ENCODE measurements around the gene NABP1.
A peak's percentile ranks its signal among the peaks of the same experiment; 100 is the strongest.

Gene NABP1

GRCh38 chr2:191686066-191686465, 8.1 kb downstream of the NABP1 start:
- DNase-seq = no peak

DNA sequence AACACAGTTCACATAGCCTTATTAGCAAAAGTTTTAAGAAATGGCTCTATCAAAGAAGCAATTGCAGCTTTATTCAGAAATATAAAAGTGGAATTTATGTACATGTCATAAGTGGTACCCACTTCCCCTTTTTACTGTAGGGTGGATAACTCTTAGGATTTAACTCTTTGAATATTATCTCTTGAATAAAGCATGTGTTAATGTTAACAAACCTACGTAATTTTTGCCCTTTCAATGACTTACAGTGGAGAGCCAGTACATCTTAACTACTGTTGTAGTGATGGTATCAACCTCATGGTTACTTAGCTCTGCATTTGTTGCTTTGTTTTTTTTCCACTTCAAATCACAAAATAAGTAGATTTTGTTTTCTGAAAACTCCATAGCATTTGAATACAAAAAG, 8.8 kb downstream of the NABP1 start:
- no peak for DNase-seq

DNA sequence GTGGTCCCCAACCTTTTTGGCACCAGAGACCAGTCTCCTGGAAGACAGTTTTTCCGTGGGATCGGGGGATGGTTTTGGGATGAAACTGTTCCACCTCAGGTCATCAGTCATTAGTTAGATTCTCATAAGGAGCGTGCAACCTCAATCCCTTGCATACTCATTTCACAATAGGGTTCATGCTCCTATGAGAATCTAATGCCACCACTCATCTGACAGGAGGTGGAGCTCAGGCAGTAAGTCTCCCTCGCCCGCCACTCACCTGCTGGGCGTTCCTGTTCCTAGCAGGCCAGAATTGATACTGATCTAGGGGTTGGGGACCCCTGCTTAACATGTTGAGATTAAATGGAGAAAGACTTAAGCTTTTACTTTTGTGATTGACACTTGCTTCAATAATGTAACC, 9.9 kb downstream of the NABP1 start:
- no peak for DNase-seq

DNA sequence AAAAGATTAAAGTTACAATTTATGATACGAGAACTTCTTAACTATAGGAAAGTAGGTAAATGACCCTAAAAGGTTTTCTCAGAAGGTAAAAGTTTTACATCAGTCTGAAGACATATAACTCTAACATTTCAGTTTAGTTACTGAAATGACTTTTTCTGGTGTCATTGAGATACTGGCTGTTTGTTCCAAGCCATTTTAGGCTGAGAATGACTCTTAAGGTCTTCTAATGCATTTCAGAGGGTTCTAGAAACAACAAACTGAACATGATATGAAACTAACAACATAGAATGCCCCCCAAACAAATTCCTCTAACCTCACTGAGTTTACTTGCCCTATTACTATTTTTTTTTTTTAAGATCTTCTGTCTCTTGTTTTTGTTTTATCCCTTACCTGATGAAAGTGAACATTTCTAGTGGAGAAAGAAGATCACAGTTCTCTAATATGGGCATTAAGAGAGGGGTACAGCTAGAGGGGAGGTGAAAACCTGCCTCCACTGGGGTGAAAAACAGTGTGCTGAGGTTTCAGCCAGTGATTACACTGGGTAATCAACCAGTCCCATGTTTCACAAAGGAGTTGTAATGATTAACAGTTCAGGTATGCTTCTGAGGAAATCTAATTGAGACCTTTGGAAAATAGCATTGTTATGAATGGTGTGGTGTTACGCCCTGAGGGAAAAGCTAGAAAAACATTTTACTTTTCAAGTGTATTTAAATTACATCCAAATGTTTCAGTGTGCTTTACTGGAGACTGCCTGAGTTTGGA, 11.2 kb downstream of the NABP1 start:
- peak; percentile 81 for DNase-seq

DNA sequence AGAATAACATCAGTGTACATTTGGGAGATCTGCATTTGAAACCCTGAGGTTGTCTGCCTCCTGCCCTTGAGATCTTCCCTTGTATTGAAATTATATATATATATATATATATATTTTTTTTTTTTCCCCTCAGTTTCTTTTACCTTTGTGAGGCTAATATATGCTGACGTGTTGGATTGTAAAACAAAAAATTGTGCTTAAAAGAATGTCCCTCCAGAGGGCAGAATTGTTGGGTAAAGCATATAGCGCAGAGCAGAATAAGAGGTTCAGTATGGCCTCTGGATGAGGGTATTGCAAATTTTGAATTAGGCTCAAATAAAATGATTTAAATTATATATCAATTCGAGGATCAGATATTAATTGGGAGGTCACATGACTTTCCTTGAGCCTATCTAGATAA, 12.4 kb downstream of the NABP1 start:
- DNase-seq = no peak

GRCh38 chr2:191691016-191691735, 13.2 kb downstream of the NABP1 start:
- DNase-seq = peak; percentile 61

GRCh38 chr2:191691898-191692297, 14.0 kb downstream of the NABP1 start:
- no peak for DNase-seq

GRCh38 chr2:191692502-191693115, 14.7 kb downstream of the NABP1 start:
- DNase-seq = no peak

DNA sequence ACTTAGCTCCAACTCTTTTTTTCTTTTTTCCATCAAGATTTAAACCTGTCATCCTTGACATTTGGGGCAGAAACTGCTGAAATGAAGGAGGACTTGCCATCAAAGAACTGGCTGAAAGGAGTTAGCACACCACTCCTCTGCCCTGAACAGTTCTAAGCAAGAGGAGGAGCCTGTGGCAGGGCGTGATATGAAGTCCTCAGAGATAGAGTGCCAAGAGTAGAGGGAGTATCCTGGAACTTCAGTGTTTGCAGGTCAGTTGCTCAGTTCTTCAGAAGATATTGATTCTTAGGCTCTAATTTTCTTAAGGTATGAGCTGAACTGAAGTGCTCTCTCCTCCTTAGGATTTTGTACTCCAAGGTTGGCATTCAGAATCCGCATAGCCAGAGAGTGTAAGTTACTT, 15.2 kb downstream of the NABP1 start:
- DNase-seq = no peak

GRCh38 chr2:191693778-191694177, 15.8 kb downstream of the NABP1 start:
- DNase-seq = no peak

DNA sequence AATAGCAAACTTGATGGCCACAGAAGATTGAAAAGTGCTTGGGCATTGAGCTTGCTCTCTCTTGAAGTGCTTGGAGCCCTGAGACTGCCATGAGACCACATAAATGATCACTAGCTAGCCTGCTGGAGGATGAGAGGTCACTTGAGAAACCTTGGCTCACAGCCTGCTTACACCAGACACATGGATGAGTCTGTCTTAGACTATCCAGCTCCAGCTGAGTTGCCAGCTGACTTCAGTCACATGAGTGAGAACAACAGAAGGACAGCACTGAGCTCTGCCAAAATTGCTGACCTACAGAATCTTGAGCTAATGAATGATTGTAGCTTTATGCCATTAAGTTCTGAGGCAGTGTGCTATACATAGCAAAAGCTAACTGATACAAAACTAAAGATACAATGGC, 18.1 kb downstream of the NABP1 start:
- peak; percentile 61 for DNase-seq

DNA sequence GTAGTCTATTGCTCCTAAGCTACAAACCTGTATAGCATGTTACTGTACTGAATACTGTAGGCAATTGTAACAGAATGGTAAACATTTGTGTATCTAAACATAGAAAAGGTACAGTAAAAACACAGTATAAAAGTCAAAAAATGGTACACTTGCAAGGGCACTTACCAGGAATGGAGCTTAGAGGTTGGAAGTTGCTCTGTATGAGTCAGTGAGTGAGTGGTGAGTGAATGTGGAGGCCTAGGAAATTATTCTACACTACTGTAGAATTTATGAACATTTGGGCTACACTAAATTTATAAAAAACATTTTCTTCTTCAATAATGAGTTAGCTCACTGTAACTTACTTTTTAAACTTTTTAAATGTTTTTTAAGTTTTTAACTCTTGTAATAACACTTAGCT, 19.0 kb downstream of the NABP1 start:
- no peak for DNase-seq

DNA sequence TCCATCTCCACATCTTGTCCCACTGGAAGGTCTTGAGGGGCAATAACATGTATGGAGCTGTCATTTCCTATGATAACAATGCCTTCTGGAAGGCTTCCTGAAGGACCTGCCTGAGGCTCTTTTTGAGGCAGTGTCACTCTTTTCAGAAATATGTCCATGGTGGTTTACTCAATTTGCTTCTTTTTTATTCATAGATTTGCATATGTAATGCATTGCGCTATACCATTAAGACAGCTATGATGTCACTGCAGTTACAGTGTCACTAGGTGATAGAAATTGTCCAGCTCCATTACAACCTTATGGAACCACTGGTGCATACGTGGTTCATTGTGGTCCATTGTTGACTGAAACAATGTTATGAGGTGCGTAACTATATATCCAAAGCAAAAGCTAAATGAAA, 19.9 kb downstream of the NABP1 start:
- DNase-seq = no peak

DNA sequence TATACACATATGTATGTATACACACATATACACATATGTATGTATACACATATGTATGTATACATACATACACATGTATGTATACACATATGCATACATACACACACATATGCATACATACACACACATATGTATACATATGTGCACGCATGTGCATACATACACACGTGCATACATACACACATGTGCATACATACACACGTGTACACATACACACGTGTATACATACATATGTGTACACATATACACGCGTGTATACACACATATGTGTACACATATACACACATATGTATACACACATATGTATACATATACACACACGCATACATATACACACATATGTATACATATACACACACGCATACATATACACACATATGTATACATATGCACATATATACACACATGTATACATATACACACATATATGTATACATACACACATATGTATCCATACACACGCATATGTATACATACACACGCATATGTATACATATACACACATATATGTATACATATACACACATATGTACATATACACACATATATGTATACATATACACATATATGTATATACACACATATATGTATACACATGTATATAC, 21.5 kb downstream of the NABP1 start:
- DNase-seq = no peak

DNA sequence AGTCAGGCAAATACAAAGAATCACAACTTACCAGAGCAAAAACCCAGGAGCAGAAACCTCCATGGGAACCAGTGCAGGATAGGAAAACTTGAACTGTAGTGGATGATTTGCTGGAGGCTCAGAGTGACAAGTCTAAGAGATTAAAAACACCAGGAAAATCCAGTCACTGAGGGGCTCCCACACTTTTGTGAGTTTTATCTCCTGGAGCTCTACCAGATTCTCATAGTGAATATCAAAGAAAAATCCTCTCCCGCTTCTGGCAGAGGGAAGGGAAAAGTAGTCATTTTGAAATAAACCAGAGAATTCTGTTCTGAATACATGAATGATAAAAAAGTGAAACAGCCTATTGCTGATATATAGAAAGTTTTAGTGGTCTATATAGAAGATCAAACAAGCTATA, 23.1 kb downstream of the NABP1 start:
- DNase-seq = no peak

DNA sequence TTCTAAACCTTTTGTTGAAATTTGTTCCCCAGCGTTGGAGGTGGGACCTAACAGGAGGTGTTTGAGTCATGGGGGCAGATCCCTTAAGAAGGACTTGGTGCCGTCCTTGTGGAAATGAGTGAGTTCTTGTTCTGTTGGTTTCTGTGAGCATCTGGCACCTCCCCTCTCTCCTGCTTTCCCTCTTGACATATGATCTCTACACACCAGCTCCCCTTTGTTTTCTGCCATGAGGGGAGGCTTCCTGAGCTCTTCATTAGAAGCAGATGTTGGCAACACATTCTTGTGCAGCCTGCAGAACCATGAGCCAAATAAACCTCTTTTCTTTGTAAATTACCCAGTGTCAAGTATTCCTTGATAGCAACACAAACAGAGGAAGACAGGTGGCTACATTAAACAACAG, 23.8 kb downstream of the NABP1 start:
- no peak for DNase-seq

DNA sequence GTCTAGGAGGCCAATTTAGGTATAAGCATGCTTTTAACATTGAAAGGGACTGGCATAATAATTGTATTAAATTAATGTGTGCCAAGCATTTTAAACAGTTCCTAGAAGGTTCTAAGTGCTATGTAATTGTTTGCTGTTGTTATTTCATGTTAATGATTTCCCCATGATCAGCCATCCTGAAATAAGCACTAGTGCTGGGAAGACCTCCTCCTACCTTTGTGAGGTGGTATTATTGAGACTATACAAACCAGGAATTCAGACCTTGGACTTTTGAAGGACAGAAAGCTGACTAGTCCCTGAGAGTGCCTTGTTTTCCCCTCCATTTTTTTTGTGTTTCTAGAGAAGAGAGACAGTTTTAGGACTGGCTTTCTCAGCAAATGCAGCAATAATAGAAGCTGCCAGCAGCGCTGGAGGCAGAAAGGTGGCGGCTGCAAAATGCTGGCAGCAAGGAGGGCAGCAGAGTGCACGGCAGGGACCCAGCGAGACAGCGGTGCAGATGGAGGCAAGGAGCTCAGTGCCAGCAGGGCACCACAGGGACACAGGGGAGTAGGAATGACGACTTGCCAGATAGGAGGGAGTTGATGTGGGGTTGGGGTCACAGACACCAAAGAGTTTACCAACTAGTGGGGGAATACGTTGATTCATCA, 25.3 kb downstream of the NABP1 start:
- DNase-seq = peak; percentile 58

- DNase-seq = no peak
Observed at GRCh38 chr2:191705084-191705483, 27.1 kb downstream of the NABP1 start.

DNA sequence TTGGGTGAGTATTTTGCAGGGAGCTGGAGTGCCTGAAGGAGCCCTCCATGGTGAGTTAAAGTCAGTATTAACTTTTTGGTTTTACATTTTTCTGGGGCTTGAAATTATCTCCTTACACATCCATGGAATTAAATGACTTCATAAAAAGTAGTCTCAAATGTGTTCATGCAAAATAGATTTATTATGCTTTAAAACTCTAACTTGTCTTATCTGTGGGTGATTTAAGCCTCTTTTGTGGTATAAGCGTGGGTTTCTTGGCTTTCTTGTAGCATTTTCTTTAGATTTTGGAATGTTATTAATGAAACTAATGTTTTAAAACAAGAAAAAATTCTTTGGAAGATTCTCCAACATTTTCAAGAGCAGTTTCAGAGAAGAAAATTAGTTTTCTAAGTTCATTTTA, 27.8 kb downstream of the NABP1 start:
- DNase-seq = no peak

DNA sequence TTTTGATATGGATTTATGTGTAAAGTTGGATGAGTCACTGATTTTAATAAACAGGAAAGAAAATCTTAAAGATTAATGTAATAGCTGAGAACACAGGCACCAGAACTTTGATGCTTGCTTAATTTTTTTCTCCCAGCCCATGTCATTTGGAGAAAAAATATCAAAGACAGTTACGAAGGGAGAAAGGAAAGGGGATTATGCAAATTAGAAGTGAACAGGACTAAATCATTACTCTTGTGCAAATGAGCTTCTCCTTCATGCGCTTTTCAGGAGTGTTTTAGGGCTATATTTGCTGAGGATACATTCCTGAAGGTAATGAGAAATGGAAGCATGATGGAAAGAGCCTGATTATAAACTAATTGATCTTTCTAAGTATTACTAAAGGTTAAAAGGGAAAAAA, 28.9 kb downstream of the NABP1 start:
- no peak for DNase-seq

DNA sequence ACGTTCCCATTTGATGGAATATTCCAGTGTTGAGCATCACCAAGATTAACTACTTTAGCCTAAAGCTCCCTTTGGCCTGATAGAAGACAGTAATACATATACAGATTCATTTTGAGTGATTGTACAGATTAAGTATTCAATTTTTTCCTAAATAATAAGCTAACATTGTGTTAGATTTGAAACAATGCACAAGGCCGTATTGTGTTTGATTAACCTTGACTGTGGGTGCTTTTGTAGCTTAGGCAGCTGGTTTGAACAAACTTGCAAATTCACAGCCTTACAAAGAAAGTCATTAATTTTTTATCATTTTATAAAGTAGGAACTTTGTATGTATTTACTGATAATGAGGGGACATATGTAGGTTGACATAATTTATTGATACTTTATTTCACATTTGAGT, 29.6 kb downstream of the NABP1 start:
- no peak for DNase-seq

GRCh38 chr2:191710411-191710900, 32.5 kb downstream of the NABP1 start:
- no peak for DNase-seq

- no peak for DNase-seq
Observed at GRCh38 chr2:191711621-191712020, 33.7 kb downstream of the NABP1 start.

Data from kidney glomerular epithelial cell (primary cell).